Measurements from ENCODE around the gene FAM222B. TPM values are rescaled to one million over a fixed set of nuclear protein-coding genes. Genes with fewer than 3 reads are reported as not detected.

The FAM222B gene
- total RNA-seq, 1 experiment from 2014 or later = 4.8 TPM

GRCh38 chr17:28734712-28735241 lies 107.8 kb downstream of the FAM222B start:
- Histone ChIP-seq H3K9me2 (replicated peaks; ENCODE audit: low read length) (no peaks in the 10 kb centered on the region), H4K20me1 (ENCODE audit: low read length) (no peaks in the 10 kb centered on the region), H3K79me2 (ENCODE audit: low read length) (no peaks in the 10 kb centered on the region), H3K27me3 (ENCODE audit: low read length) (no peaks in the 10 kb centered on the region), H3K36me3 (ENCODE audit: low read depth, low read length) (no peaks in the 10 kb centered on the region), H2AFZ (ENCODE audit: low read length) (no peak overlapping the region), H3K9ac (ENCODE audit: low read length) (no peak overlapping the region), H3K4me2 (ENCODE audit: low read length) (peak overlapping the region; percentile 46), H3K4me3 (ENCODE audit: low read length) (no peak overlapping the region), H3K4me1 (ENCODE audit: insufficient read depth, low read length) (peaks cover 10% of the 10 kb centered on the region), H3K9me3 (ENCODE audit: low read length) (no peaks in the 10 kb centered on the region), H3K27ac (ENCODE audit: low read length) (peak overlapping the region; percentile 32; the same call in 1 of the 2 replicates), H3F3A (ENCODE audit: low read length, unreplicated experiment) (no peaks in the 10 kb centered on the region)
- intact Hi-C loops (cut with micrococcal nuclease) = no loop called here
- ATAC-seq (no peak), DNase-seq (no peak)
- TF ChIP-seq EZH2phosphoT487 (IDR thresholded peaks at IDR 0.05; ENCODE audit: borderline replicate concordance, low read length) (no peak), EZH2 (IDR thresholded peaks at IDR 0.05; ENCODE audit: low read length, unreplicated experiment) (no peak)
- TF ChIP-seq, protein P1, sequence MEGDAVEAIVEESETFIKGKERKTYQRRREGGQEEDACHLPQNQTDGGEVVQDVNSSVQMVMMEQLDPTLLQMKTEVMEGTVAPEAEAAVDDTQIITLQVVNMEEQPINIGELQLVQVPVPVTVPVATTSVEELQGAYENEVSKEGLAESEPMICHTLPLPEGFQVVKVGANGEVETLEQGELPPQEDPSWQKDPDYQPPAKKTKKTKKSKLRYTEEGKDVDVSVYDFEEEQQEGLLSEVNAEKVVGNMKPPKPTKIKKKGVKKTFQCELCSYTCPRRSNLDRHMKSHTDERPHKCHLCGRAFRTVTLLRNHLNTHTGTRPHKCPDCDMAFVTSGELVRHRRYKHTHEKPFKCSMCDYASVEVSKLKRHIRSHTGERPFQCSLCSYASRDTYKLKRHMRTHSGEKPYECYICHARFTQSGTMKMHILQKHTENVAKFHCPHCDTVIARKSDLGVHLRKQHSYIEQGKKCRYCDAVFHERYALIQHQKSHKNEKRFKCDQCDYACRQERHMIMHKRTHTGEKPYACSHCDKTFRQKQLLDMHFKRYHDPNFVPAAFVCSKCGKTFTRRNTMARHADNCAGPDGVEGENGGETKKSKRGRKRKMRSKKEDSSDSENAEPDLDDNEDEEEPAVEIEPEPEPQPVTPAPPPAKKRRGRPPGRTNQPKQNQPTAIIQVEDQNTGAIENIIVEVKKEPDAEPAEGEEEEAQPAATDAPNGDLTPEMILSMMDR (conservative IDR thresholded peaks at IDR 0.05; ENCODE audit: low read depth, low read length) = no peak
- BruUV-seq (replicated peaks) = no TSS peak
- POLR2A ChIA-PET (ENCODE audit: unreplicated experiment) = interaction anchor here (0.5 kb wide), 1 partner anchor 23 kb away, joined by 6 read pairs; the partner anchor contains the start of gene PROCA1
- CTCF ChIA-PET = interaction anchor here (1.5 kb wide), 1 partner anchor 8 kb away, joined by 5 read pairs; the partner anchor contains the start of gene TLCD1

DNA sequence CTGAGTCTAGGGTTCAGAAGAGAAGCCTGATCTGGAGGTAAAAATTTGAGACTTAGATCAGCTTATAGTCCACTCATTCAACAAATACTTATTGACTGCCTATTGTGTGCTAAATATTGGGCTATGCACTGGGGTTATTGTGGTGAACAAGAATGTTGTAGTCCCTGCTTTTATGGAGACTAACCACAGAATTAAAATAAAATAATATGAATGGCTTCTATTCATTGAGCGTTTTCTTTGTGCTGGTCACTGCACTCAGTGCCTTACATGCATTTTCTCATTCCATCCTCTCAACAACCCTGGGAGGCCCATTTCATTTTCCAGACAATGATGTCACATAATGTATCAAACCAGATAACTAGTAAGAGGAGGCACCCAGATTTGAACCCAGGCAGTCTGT lies 109.2 kb downstream of the FAM222B start:
- H3K9me3 ChIP-seq (ENCODE audit: low read length) = no peaks in the 10 kb centered on the region
- H3F3A ChIP-seq (ENCODE audit: low read length, unreplicated experiment) = no peaks in the 10 kb centered on the region
- H3K9ac ChIP-seq (ENCODE audit: low read length) = no peak overlapping the region
- TF ChIP-seq EZH2phosphoT487 (IDR thresholded peaks at IDR 0.05; ENCODE audit: borderline replicate concordance, low read length) = no peak
- TF ChIP-seq EZH2 (IDR thresholded peaks at IDR 0.05; ENCODE audit: low read length, unreplicated experiment) = no peak
- TF ChIP-seq, protein P1 (conservative IDR thresholded peaks at IDR 0.05; ENCODE audit: low read depth, low read length) = no peak
- no peaks in the 10 kb centered on the region for H3K27me3 ChIP-seq (ENCODE audit: low read length)
- H3K4me3 ChIP-seq (ENCODE audit: low read length) = no peak overlapping the region
- ATAC-seq = no peak
- H3K9me2 ChIP-seq (replicated peaks; ENCODE audit: low read length) = no peaks in the 10 kb centered on the region
- peaks cover 13% of the 10 kb centered on the region for H3K4me1 ChIP-seq (ENCODE audit: insufficient read depth, low read length)
- no TSS peak for BruUV-seq (replicated peaks)
- no peaks in the 10 kb centered on the region for H4K20me1 ChIP-seq (ENCODE audit: low read length)
- DNase-seq = no peak
- H3K27ac ChIP-seq (ENCODE audit: low read length) = no peak overlapping the region; the same call in 1 of the 2 replicates
- ChIA-PET POLR2A (ENCODE audit: unreplicated experiment) (no interaction called here), CTCF (no interaction called here)
- intact Hi-C loops (cut with micrococcal nuclease) = no loop called here
- no peaks in the 10 kb centered on the region for H3K36me3 ChIP-seq (ENCODE audit: low read depth, low read length)
- no peak overlapping the region for H3K4me2 ChIP-seq (ENCODE audit: low read length)
- no peaks in the 10 kb centered on the region for H3K79me2 ChIP-seq (ENCODE audit: low read length)
- H2AFZ ChIP-seq (ENCODE audit: low read length) = no peak overlapping the region

DNA sequence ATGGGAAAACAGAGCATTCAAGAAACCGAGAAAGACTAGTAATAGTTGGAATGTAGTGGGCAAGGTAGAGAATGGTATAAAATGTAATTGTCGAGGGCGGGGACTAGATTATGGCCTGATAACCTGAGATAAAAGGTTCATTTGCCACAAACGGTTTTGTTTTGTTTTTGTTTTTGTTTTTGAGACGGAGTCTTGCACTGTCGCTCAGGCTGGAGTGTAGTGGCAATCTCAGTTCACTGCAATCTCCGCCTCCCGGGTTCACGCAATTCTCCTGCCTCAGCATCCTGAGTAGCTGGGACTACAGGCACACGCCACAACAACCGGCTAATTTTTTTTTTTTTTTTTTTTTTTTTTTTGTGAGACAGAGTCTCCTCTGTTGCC lies 112.7 kb downstream of the FAM222B start:
- intact Hi-C loops (cut with micrococcal nuclease) = loop anchor here (10.0 kb wide), 1 partner anchor 175 kb away; the partner anchor contains the start of gene DHRS13
- no peak overlapping the region for H2AFZ ChIP-seq (ENCODE audit: low read length)
- no peak overlapping the region for H3K4me2 ChIP-seq (ENCODE audit: low read length)
- no TSS peak for BruUV-seq (replicated peaks)
- H3K4me3 ChIP-seq (ENCODE audit: low read length) = no peak overlapping the region
- H3K9me2 ChIP-seq (replicated peaks; ENCODE audit: low read length) = no peaks in the 10 kb centered on the region
- DNase-seq (no peak), ATAC-seq (no peak)
- H4K20me1 ChIP-seq (ENCODE audit: low read length) = no peaks in the 10 kb centered on the region
- H3K79me2 ChIP-seq (ENCODE audit: low read length) = no peaks in the 10 kb centered on the region
- peak overlapping the region; percentile 60; the same call in 1 of the 2 replicates for H3K9ac ChIP-seq (ENCODE audit: low read length)
- no peak for TF ChIP-seq EZH2phosphoT487 (IDR thresholded peaks at IDR 0.05; ENCODE audit: borderline replicate concordance, low read length)
- no peak for TF ChIP-seq EZH2 (IDR thresholded peaks at IDR 0.05; ENCODE audit: low read length, unreplicated experiment)
- TF ChIP-seq, protein P1 (conservative IDR thresholded peaks at IDR 0.05; ENCODE audit: low read depth, low read length) = no peak
- no peaks in the 10 kb centered on the region for H3K27me3 ChIP-seq (ENCODE audit: low read length)
- ChIA-PET POLR2A (ENCODE audit: unreplicated experiment) (interaction anchor here (0.7 kb wide), 1 partner anchor 149 kb away, joined by 5 read pairs; no protein-coding TSS in a partner anchor), CTCF (no interaction called here)
- H3F3A ChIP-seq (ENCODE audit: low read length, unreplicated experiment) = peaks cover 4% of the 10 kb centered on the region
- H3K4me1 ChIP-seq (ENCODE audit: insufficient read depth, low read length) = peaks cover 16% of the 10 kb centered on the region
- H3K36me3 ChIP-seq (ENCODE audit: low read depth, low read length) = no peaks in the 10 kb centered on the region
- H3K27ac ChIP-seq (ENCODE audit: low read length) = peak overlapping the region; percentile 99
- no peaks in the 10 kb centered on the region for H3K9me3 ChIP-seq (ENCODE audit: low read length)

Measured in PC-3 (cell line).